Measurements from ENCODE around the gene ZNF35. TPM values are rescaled to one million over a fixed set of nuclear protein-coding genes. Genes with fewer than 3 reads are reported as not detected.

Gene ZNF35
- total RNA-seq, 2 donors from 2014 or later, result 16.0 to 16.6 TPM

DNA sequence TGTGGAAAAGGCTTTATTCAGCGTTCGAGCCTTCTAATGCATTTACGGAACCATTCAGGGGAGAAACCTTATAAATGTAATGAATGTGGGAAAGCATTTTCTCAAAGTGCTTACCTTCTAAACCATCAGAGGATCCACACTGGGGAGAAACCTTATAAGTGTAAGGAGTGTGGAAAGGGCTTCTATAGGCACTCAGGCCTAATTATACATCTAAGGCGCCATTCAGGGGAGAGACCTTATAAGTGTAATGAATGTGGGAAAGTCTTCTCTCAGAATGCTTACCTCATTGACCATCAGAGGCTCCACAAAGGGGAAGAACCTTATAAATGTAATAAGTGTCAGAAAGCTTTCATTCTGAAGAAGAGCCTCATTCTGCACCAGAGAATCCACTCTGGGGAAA is 6.2 kb upstream of the ZNF35 start:
- Mint-ChIP-seq H3K4me1 (no peaks in the 10 kb centered on the region), H3K27ac (no peak overlapping the region), H3K27me3 (ENCODE audit: insufficient read depth) (no peaks in the 10 kb centered on the region), H3K4me3 (no peak overlapping the region), H3K36me3 (ENCODE audit: low read depth) (peaks cover 81% of the 10 kb centered on the region), H3K9me3 (peaks cover 94% of the 10 kb centered on the region)
- WGBS, 2 experiments (ENCODE audit: insufficient coverage in 1 of 2, insufficient read length in 1 of 2), result 91 to 100% methylated on average over 3 to 4 of the region's 4 CpGs
- DNase-seq, result no peak
- TF ChIP-seq, protein P1, sequence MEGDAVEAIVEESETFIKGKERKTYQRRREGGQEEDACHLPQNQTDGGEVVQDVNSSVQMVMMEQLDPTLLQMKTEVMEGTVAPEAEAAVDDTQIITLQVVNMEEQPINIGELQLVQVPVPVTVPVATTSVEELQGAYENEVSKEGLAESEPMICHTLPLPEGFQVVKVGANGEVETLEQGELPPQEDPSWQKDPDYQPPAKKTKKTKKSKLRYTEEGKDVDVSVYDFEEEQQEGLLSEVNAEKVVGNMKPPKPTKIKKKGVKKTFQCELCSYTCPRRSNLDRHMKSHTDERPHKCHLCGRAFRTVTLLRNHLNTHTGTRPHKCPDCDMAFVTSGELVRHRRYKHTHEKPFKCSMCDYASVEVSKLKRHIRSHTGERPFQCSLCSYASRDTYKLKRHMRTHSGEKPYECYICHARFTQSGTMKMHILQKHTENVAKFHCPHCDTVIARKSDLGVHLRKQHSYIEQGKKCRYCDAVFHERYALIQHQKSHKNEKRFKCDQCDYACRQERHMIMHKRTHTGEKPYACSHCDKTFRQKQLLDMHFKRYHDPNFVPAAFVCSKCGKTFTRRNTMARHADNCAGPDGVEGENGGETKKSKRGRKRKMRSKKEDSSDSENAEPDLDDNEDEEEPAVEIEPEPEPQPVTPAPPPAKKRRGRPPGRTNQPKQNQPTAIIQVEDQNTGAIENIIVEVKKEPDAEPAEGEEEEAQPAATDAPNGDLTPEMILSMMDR (conservative IDR thresholded peaks at IDR 0.05), result no peak
- H3K4me1 ChIP-seq (ENCODE audit: control insufficient read depth, insufficient read depth, low read length), result no peaks in the 10 kb centered on the region
- H3K9me3 ChIP-seq (ENCODE audit: control insufficient read depth, low read length), result peaks cover 59% of the 10 kb centered on the region
- no peak overlapping the region for H3K9ac ChIP-seq (ENCODE audit: extremely low read depth, low read length, poor library complexity, severe bottlenecking)
- peaks cover 70% of the 10 kb centered on the region for H3K36me3 ChIP-seq (ENCODE audit: control insufficient read depth, insufficient read depth, low read length)
- no peak overlapping the region for H3K27ac ChIP-seq (ENCODE audit: low read depth, low read length)
- H3K27me3 ChIP-seq (ENCODE audit: control insufficient read depth, insufficient read depth, low read length, poor library complexity, severe bottlenecking), result no peaks in the 10 kb centered on the region
- H3K4me3 ChIP-seq (ENCODE audit: low read length), result peak overlapping the region; percentile 52

DNA sequence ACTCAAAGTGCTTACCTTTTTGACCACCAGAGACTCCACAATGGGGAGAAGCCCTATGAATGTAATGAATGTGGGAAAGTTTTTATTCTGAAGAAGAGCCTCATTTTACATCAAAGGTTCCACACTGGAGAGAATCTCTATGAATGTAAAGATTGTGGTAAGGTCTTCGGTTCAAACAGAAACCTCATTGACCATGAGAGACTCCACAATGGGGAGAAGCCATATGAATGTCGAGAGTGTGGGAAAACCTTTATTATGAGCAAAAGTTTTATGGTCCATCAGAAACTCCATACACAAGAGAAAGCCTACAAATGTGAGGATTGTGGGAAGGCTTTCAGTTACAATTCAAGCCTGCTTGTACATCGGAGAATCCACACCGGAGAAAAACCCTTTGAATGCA is 5.5 kb upstream of the ZNF35 start:
- Histone ChIP-seq H3K4me3 (ENCODE audit: low read length) (peak overlapping the region; percentile 52), H3K9ac (ENCODE audit: extremely low read depth, low read length, poor library complexity, severe bottlenecking) (no peak overlapping the region), H3K27ac (ENCODE audit: low read depth, low read length) (no peak overlapping the region), H3K36me3 (ENCODE audit: control insufficient read depth, insufficient read depth, low read length) (peaks cover 63% of the 10 kb centered on the region), H3K4me1 (ENCODE audit: control insufficient read depth, insufficient read depth, low read length) (no peaks in the 10 kb centered on the region), H3K27me3 (ENCODE audit: control insufficient read depth, insufficient read depth, low read length, poor library complexity, severe bottlenecking) (no peaks in the 10 kb centered on the region), H3K9me3 (ENCODE audit: control insufficient read depth, low read length) (peaks cover 53% of the 10 kb centered on the region)
- peaks cover 74% of the 10 kb centered on the region for H3K36me3 Mint-ChIP-seq (ENCODE audit: low read depth)
- H3K27me3 Mint-ChIP-seq (ENCODE audit: insufficient read depth), result no peaks in the 10 kb centered on the region
- H3K4me1 Mint-ChIP-seq, result no peaks in the 10 kb centered on the region
- 96 to 97% methylated on average over 4 of the region's 4 CpGs for WGBS, 2 experiments (ENCODE audit: insufficient coverage in 1 of 2, insufficient read length in 1 of 2)
- H3K4me3 Mint-ChIP-seq, result no peak overlapping the region
- TF ChIP-seq, protein P1 (conservative IDR thresholded peaks at IDR 0.05), result no peak
- H3K27ac Mint-ChIP-seq, result no peak overlapping the region
- DNase-seq, result no peak
- H3K9me3 Mint-ChIP-seq, result peaks cover 87% of the 10 kb centered on the region

DNA sequence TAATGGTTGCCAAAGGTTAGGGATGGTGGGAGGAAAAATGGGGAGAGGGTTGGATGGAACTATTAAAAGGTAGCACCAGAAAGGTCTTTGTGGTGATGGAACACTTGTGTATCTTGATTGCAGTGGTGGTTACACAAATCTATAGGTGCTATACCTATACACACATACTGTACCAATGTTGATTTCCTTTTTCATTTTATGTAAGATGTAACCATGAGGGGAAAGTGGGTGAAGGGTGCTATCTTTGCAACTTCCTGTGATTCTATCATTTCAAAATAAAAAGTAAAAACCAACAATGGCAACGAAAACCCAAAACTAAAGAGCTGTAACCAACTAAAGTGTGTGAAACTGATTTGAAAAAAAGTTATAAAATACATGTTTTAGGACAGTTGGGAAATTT is 761 bp upstream of the ZNF35 start:
- H3K9me3 Mint-ChIP-seq, result peaks cover 42% of the 10 kb centered on the region
- Histone ChIP-seq H3K36me3 (ENCODE audit: control insufficient read depth, insufficient read depth, low read length) (peaks cover 40% of the 10 kb centered on the region), H3K9me3 (ENCODE audit: control insufficient read depth, low read length) (peaks cover 15% of the 10 kb centered on the region), H3K4me3 (ENCODE audit: low read length) (peak overlapping the region; percentile 89), H3K27ac (ENCODE audit: low read depth, low read length) (no peak overlapping the region), H3K9ac (ENCODE audit: extremely low read depth, low read length, poor library complexity, severe bottlenecking) (no peak overlapping the region), H3K4me1 (ENCODE audit: control insufficient read depth, insufficient read depth, low read length) (no peaks in the 10 kb centered on the region), H3K27me3 (ENCODE audit: control insufficient read depth, insufficient read depth, low read length, poor library complexity, severe bottlenecking) (no peaks in the 10 kb centered on the region)
- H3K4me3 Mint-ChIP-seq, result peak overlapping the region; percentile 85
- peaks cover 51% of the 10 kb centered on the region for H3K36me3 Mint-ChIP-seq (ENCODE audit: low read depth)
- 67 to 92% methylated on average over 1 of the region's 1 CpG for WGBS, 2 experiments (ENCODE audit: insufficient coverage in 1 of 2, insufficient read length in 1 of 2)
- H3K27me3 Mint-ChIP-seq (ENCODE audit: insufficient read depth), result no peaks in the 10 kb centered on the region
- TF ChIP-seq, protein P1 (conservative IDR thresholded peaks at IDR 0.05), result no peak
- no peak overlapping the region for H3K27ac Mint-ChIP-seq
- no peaks in the 10 kb centered on the region for H3K4me1 Mint-ChIP-seq
- no peak for DNase-seq
